ENCODE results near the gene PSMD13.

DNA sequence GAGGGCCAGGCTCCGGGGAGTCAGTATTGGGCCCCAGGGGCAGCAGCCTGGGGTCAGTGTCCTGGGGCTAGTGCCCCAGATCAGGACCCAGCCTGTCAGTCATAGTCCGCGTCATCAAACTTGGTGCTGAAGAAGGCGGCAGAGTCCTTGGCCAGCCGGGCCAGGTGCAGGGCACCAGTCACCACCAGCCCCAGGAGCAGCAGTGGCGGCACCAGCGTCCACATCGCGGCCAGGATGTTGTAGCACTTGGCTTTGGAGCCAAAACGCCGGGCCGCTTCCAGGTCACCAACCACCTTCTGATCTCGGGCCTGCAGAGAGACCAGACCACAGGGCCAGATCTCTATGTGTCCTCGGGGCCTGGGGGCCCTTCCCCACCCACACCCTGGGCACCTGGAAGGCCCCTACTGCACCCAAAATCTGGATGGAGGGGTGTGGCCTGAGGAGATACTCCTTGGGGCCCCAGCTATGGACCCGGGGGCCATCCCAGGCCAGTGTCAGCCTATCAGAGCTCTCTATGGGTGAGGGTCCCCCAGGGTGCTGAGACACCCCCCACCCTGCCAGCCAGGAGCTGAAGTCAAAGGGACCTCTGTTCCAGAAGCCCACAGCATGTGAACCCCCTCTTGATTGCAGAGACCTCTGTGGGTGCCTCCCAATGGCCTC, 61.8 kb downstream of the PSMD13 start:
- TF ChIP-seq, protein P1, sequence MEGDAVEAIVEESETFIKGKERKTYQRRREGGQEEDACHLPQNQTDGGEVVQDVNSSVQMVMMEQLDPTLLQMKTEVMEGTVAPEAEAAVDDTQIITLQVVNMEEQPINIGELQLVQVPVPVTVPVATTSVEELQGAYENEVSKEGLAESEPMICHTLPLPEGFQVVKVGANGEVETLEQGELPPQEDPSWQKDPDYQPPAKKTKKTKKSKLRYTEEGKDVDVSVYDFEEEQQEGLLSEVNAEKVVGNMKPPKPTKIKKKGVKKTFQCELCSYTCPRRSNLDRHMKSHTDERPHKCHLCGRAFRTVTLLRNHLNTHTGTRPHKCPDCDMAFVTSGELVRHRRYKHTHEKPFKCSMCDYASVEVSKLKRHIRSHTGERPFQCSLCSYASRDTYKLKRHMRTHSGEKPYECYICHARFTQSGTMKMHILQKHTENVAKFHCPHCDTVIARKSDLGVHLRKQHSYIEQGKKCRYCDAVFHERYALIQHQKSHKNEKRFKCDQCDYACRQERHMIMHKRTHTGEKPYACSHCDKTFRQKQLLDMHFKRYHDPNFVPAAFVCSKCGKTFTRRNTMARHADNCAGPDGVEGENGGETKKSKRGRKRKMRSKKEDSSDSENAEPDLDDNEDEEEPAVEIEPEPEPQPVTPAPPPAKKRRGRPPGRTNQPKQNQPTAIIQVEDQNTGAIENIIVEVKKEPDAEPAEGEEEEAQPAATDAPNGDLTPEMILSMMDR (conservative IDR thresholded peaks at IDR 0.05), result no peak
- TF ChIP-seq ZFX (IDR thresholded peaks at IDR 0.05), result no peak

All from C4-2B (cell line).